ENCODE data around the gene PSORS1C2. TPM values are rescaled to one million over a fixed set of nuclear protein-coding genes. Genes with fewer than 3 reads are reported as not detected.

The PSORS1C2 gene
- total and polyA plus RNA-seq, 12 donors, result not detected

DNA sequence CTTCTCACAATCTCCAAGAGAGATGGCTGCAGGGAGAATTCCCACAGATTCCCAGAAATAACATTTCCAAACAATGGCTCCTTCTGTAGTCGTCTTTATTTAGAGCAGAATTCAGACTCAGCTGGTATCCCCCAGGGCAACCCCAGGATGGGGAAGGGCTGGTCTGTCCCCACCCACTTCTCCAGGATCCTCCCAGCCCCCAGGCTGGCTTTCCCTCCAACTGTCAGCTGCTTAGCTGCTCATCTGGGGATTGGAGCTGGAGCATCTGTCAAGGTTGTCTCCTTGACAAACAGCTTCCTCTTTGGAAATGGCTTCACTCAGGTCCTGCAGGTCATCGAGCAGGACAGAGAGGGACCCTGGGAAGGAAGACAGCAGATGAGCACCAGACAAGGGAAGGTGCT is 3.5 kb upstream of the PSORS1C2 start:
- Histone ChIP-seq H3K4me1 (peaks cover 14 to 47% (median 28%) of the 10 kb centered on the region in 9 donors), H3K27me3 (no peaks in the 10 kb centered on the region), H3K4me3 (no peak overlapping the region), H3K9me3 (no peaks in the 10 kb centered on the region), H3K36me3 (peaks cover 0 to 23% (median 5%) of the 10 kb centered on the region in 9 donors), H3K27ac (peak overlapping the region in 7 of 10 donors; percentile 15 to 76 (median 65))
- ATAC-seq, result peak; percentile 25 to 67 (median 40)
- peak in 1 of 2 donors; percentile 40 for DNase-seq
- TF ChIP-seq, protein P1, sequence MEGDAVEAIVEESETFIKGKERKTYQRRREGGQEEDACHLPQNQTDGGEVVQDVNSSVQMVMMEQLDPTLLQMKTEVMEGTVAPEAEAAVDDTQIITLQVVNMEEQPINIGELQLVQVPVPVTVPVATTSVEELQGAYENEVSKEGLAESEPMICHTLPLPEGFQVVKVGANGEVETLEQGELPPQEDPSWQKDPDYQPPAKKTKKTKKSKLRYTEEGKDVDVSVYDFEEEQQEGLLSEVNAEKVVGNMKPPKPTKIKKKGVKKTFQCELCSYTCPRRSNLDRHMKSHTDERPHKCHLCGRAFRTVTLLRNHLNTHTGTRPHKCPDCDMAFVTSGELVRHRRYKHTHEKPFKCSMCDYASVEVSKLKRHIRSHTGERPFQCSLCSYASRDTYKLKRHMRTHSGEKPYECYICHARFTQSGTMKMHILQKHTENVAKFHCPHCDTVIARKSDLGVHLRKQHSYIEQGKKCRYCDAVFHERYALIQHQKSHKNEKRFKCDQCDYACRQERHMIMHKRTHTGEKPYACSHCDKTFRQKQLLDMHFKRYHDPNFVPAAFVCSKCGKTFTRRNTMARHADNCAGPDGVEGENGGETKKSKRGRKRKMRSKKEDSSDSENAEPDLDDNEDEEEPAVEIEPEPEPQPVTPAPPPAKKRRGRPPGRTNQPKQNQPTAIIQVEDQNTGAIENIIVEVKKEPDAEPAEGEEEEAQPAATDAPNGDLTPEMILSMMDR (IDR thresholded peaks at IDR 0.05), result no peak
- intact Hi-C loops (cut with DNase I), result loop anchor here in 2 of 10 donors (2.0 to 5.0 kb wide), 3 partner anchors 35 to 52 kb away; no protein-coding TSS in a partner anchor
- 25 to 35% methylated on average over 2 of the region's 2 CpGs for WGBS, 2 donors

DNA sequence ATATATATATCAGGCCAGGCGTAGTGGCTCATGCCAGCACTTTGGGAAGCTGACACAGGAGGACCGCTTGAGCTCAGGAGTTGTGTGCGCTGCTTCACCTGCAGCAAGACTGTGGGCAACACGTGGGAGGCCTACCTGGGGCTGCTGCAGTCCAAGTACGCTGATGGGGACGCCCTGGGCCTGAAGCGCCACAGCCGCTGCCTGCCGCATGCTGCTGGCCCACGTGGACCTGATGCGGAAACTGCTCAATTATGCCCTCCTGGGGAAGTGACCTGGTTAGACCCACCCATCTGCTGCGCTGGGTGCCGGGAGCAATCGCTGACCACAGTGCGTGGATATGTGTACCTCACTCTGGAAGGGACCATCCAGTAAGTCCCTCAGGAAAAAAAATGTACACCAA is 1.8 kb upstream of the PSORS1C2 start:
- WGBS, 2 donors, result 85% methylated on average over 15 of the region's 15 CpGs
- Histone ChIP-seq H3K27ac (no peak overlapping the region), H3K27me3 (no peaks in the 10 kb centered on the region), H3K36me3 (peaks cover 0 to 21% (median 5%) of the 10 kb centered on the region in 9 donors), H3K4me3 (no peak overlapping the region), H3K9me3 (no peaks in the 10 kb centered on the region), H3K4me1 (peaks cover 14 to 47% (median 28%) of the 10 kb centered on the region in 9 donors)
- ATAC-seq (no peak), DNase-seq (no peak)
- TF ChIP-seq, protein P1 (IDR thresholded peaks at IDR 0.05), result no peak
- intact Hi-C loops (cut with DNase I), result loop anchor here in 1 of 10 donors (5.0 kb wide), 1 partner anchor 37 kb away; no protein-coding TSS in a partner anchor

DNA sequence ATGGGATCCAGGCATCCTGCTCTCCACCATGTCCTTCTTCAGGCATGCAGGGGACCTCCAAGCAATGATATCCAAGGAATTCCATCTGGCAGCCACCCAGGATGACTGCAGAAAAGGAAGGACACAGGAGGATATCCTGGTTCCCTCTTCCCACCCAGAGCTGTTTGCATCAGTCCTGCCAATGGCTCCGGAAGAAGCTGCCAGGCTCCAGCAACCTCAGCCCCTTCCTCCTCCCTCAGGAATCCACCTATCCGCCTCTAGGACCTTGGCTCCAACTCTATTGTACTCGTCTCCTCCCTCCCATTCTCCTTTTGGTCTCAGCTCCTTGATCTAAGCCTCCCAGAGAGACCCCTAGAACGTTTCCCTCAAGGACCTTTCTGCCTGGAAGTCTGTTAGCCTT is 733 bp upstream of the PSORS1C2 start:
- peaks cover 0 to 15% (median under 1%) of the 10 kb centered on the region in 9 donors for H3K36me3 ChIP-seq
- peaks cover 14 to 47% (median 28%) of the 10 kb centered on the region in 9 donors for H3K4me1 ChIP-seq
- H3K27me3 ChIP-seq, result no peaks in the 10 kb centered on the region
- intact Hi-C loops (cut with DNase I), result loop anchor here in 7 of 10 donors (2.0 to 10.0 kb wide), 5 partner anchors 47 to 228 kb away; partner anchors contain the start of gene HLA-C (in 2 of the 7)
- TF ChIP-seq, protein P1 (IDR thresholded peaks at IDR 0.05), result no peak
- 11 to 13% methylated on average over 4 of the region's 4 CpGs for WGBS, 2 donors
- no peak for DNase-seq
- no peaks in the 10 kb centered on the region for H3K9me3 ChIP-seq
- H3K27ac ChIP-seq, result no peak overlapping the region
- H3K4me3 ChIP-seq, result no peak overlapping the region
- ATAC-seq, result no peak

DNA sequence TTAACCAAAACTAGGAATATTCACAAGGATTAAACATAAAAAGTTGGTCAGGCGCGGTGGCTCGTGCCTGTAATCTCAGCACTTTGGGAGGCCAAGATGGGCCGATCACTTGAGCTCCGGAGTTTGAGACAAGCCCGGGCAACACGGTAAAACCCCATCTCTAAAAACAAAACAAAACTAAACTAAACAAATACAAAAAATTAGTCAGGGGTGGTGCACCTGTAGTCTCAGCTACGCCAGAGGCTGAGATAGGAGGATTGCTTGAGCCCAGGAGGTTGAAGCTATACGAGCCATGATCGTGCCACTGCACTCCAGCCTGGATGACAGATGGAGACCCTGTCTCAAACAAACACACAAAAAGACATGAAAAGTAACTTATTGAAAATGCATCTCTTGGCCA is 3.2 kb downstream of the PSORS1C2 start:
- Histone ChIP-seq H3K27me3 (no peaks in the 10 kb centered on the region), H3K9me3 (no peaks in the 10 kb centered on the region), H3K4me1 (peaks cover 3 to 22% (median 9%) of the 10 kb centered on the region in 9 donors), H3K27ac (no peak overlapping the region), H3K36me3 (no peaks in the 10 kb centered on the region), H3K4me3 (no peak overlapping the region)
- DNase-seq, result no peak
- intact Hi-C loops (cut with DNase I), result loop anchor here in 8 of 10 donors (2.0 to 10.0 kb wide), 4 partner anchors 57 to 232 kb away; partner anchors contain the start of gene HLA-C (in 2 of the 8)
- no peak for ATAC-seq
- TF ChIP-seq, protein P1 (IDR thresholded peaks at IDR 0.05), result no peak
- 86 to 94% methylated on average over 10 of the region's 10 CpGs for WGBS, 2 donors
